ENCODE results near the gene SLC52A1.
"Not testable (repeated sequence)": the region's sequence is repeated elsewhere in the genome, so short reads cannot be mapped to it uniquely, and the experiment has no call there.

The SLC52A1 gene

DNA sequence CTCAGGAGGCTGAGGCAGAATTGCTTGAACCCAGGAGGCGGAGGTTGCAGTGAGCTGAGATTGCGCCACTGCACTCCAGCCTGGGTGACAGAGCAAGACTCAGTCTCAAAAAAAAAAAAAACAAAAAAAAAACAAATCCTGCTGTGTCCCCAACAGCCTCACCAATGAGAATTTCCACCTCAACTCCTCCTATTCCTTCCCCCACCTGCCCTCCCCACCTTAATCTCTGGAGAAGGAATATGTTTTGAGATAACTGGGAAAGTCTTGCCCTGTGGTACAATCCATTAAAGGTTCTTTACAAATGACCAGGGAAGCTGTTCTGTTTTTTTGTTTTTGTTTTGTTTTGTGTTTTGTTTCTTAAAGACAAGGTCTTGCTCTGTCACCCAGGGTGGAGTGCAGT is 5.1 kb downstream of the SLC52A1 start:
- not testable (repeated sequence) for DNase-seq

DNA sequence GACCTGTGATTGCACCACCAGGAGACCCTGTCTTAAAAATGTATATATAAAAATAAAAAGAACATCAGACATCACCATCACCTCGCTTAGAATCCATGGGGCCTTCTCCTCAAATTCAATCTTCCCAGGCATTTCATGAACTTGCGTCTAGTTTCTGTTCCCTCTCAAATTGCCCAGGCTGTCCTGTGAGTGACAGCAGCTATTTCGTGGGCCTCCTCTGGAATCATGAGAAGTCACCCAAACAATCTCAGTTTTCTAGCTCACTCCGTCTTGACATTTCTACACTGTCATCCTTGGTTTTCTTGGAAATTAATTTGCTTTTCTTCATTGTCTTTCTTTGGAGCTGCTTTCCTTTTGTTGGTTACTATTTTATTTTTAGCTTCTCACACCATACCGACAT is 7.3 kb downstream of the SLC52A1 start:
- no peak for DNase-seq

GRCh38 chr17:5027299-5027698 is 7.9 kb downstream of the SLC52A1 start:
- no peak for DNase-seq

DNA sequence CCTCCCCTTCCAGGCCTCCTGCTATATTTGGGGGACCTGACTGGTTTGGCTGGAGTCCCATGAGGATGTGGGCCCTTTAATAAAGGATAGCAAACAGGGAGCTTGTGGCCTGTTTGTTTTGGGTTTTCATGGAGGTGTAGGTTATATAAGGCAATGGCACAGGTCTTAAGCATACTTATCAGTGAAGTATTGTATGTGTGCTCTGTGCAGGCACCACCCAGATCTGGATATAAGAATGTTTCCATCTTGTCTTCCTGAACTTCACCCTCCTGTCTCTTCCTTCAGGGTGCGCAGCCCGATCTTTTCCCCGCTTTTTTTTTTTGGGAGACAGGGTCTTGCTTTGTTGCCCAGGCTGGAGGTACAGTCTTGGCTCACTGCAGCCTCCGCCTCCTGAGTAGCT is 10.6 kb downstream of the SLC52A1 start:
- DNase-seq, result no peak

GRCh38 chr17:5023588-5024147 is 11.6 kb downstream of the SLC52A1 start:
- DNase-seq, result no peak

- DNase-seq, result no peak
Observed at GRCh38 chr17:5022171-5022711, 13.0 kb downstream of the SLC52A1 start.

GRCh38 chr17:5020502-5021023 is 14.7 kb downstream of the SLC52A1 start:
- DNase-seq, result no peak

GRCh38 chr17:5019475-5019956 is 15.7 kb downstream of the SLC52A1 start:
- DNase-seq, result peak; percentile 59

DNA sequence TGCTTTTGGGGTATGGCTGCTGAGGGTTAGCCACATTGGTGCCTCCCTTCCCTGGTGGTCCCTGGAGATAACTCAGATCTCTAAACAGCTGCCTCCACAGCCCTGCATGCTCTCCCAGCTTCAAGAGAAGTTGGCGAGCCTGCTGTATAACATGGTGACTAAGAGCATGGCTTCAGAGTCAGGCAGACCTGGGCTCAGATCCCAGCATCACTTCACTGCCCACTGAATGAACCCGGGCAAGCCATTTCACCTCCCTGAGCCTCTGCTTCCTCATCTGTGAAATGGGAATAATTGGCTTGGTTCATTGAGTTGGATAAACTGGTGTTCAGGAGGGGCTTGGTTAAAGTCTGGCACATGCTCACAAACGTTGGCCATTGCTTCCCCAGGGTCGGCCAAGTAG is 20.9 kb downstream of the SLC52A1 start:
- DNase-seq, result no peak

- DNase-seq, result no peak
Observed at GRCh38 chr17:5011928-5012327, 23.3 kb downstream of the SLC52A1 start.

DNA sequence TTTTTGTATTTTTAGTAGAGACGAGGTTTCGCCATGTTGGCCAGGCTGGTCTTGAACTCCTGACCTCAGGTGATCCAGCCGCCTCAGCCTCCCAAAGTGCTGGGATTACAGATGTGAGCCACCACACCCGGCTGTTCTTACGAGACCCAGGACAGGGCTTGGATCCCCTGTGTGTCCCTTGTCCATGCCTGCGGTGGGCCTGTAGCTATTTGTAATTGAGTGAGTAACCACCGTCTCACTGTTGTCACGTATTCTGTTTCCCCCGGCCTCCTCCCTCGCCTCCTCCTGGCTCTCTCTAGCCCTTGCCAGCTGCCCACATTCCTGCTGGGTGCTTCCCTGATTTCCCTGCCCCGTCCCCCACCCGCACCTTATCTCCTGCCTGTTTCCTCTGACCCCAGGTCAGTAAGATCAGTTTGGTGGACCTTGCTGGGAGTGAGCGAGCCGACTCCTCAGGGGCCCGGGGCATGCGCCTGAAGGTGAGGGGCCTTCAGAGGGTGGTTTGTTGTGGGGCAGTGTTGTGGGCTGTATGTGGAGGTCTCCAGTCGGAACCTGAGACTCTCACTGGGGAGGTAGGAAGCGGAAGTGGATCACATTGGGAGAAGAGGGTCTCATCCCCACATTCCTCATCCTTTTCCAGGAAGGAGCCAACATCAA is 31.9 kb downstream of the SLC52A1 start:
- DNase-seq, result no peak

DNA sequence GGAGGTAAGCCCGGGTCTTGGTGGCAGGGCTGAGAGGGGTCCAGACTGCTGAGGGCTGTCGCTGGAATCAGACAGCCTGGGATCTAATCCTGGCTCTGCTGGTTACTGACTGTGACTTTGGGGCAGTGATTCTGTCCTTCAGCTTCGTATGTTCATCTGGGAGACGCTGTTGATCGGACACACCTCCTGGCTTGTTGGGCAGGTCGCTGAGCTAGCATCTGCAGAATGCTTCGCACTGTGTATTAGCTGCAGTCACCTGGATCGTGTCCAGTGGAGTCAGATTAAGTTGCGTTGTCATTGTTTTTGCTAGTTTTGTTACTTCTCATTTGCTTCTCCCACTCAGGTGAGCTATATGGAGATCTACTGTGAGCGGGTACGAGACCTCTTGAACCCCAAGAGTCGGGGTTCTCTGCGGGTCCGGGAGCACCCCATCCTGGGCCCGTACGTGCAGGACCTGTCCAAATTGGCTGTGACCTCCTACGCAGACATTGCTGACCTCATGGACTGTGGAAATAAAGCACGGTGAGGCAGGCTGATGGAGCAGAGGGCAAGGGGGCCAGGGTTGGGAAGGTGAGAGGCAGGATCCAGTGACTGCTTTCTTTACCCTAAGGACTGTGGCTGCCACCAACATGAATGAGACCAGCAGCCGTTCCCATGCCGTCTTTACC is 33.0 kb downstream of the SLC52A1 start:
- DNase-seq, result no peak

- DNase-seq, result no peak
Observed at GRCh38 chr17:5000237-5000639, 35.0 kb downstream of the SLC52A1 start.

DNA sequence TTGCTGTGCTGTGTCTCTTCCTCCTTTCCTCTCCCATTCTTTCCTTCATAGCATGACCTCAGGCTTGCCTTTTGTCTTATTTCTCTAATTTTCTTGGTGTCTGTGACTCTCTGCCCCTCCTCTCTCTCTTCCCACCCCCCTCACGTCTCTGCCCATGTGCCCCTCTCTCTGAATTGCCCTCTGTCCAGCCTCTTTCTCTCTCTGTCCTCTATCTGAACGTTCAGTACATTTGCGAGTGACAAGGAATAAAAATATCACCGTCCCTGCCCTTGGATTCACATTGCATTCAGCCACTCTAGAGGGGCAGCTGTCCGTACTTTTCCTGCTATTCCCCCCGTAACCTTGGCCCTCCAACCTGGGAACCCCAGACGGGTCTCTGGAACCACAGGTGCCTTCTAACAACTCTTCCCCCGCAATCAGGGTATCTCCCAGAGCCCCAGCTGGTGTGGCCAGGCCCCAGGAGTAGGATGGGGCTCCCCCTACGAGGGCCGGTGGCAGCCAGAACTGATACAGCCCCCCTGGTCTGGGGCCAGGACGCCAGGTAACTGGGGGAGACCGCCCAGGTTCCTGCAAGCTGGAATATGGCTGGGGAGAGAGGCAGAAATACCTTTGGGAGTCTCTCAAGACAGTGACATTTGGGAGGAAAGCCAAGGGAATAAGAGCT is 35.7 kb downstream of the SLC52A1 start:
- DNase-seq, result no peak

DNA sequence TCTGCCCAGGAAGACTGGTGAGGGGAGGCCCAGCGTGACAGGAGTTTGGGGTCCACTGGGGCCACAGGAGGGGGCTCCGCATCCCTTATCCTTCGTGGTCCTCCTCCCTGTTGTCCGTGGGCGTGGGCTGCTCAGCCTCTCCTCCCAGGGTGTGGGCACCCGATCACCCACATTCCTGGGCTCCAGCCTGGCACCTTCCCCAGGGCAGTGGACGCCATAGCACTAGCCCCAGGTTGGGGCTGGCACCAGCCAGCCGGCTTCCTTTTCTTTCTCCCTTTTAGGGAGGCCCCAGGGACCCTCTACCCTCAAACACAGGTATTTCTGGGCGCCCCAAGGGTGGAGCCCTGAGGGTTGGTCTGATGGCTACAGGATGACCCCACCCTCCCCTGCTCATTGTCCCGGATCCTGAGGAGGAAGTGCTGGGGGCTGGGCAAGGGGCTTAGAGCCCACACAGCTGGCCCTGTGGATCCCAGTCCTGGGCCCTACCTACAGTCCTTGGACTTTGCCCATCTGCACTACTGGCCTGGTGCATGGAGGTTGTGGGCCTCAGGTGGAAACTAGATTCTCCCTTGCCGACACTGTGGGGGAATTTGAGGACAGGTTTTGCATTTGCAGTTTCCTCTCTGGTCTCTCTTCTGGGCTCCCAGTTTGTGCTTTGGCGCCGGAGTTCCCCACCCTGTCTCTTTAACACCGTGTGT is 36.3 kb downstream of the SLC52A1 start:
- no peak for DNase-seq

GRCh38 chr17:4998027-4998731 is 37.0 kb downstream of the SLC52A1 start:
- DNase-seq, result no peak

- DNase-seq, result peak; percentile 93
Observed at GRCh38 chr17:4997302-4998026, 37.8 kb downstream of the SLC52A1 start, which contains the start of the genes INCA1 and KIF1C. INCA1 (minus strand) TSS chr17:4997522; CDS start chr17:4994437, 3,085 bp downstream. KIF1C (plus strand) TSS chr17:4997950; CDS start chr17:5000247, 2,297 bp downstream.

GRCh38 chr17:4994081-4994595 is 41.1 kb downstream of the SLC52A1 start:
- DNase-seq, result no peak

DNA sequence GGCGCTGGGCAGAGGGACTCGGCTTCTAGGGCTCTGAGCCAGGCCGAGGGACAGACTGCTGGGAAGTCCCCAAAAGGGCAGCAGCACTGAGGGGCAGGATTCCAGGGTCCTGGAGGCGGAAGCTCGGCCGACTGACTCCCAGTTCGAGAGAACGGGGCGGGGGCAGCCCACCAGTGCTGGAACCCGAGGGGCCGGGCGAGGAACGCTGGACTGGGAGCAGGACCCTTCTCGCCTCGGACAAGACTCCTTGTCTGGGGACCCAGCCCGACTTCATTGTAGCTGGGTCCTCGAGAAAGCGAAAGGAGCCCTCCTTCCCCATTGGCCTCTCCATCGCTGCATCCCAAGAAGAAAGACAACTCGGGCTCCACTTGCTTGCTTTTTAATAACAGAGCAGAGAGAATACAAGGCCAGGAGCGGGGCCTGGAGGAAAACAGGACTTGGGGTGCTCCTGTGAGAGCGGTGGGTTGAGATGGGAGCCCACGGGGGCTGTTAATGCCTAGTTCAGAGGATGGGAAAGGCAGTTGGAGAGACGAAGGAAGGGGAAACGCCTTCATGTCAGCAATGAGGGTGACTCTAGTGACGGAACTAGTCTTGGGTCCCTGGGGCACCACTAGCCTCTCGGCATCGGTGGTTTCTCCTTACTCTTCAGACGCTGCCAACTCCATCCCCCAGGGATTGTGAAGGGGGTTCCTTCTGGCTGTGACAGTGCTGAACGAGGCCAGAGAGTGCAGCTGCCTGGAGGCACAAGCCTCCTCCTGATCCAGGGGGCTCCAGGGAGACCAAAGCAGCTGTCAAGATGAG is 47.3 kb downstream of the SLC52A1 start:
- DNase-seq, result peak; percentile 13
